Upper lobe of left lung (tissue), 6 donors: ENCODE measurements around the gene DPF3. TPM values are rescaled to one million over a fixed set of nuclear protein-coding genes. Genes with fewer than 3 reads are reported as not detected.

Experiments
- ATAC-seq, 2 donors: fragments of 200-7000 bp; cut with Tn5 transposase; one replicate each; pipeline ENCODE4 v1.9.1; 2022; ENCODE audit warnings: mild to moderate bottlenecking in 2 of 2, moderate library complexity in 2 of 2; ENCODE audit not compliant: low FRiP score in 2 of 2
- DNase-seq, 2 donors: peaks; one replicate each; pipeline ENCODE4 v3.0.0-alpha.2; 2019 to 2020
- H3K27ac ChIP-seq, 4 donors: fragments of 200-600 bp; sonication (generic); one replicate each; pipeline ENCODE4 v1.5.1; 2016 to 2019
- H3K27me3 ChIP-seq, 4 donors: fragments of 200-600 bp; sonication (generic); one replicate each; pipeline ENCODE4 v1.5.1; 2017 to 2019
- H3K36me3 ChIP-seq, 4 donors: fragments of 200-600 bp; sonication (generic); one replicate each; pipeline ENCODE4 v1.5.1; 2016 to 2019
- H3K4me1 ChIP-seq, 4 donors: fragments of 200-600 bp; sonication (generic); one replicate each; pipeline ENCODE4 v1.5.1; 2018 to 2019
- H3K4me3 ChIP-seq, 4 donors: fragments of 200-600 bp; sonication (generic); one replicate each; pipeline ENCODE4 v1.5.1; 2017 to 2019; ENCODE audit warnings: mild to moderate bottlenecking in 2 of 4, moderate library complexity in 1 of 4
- H3K9me3 ChIP-seq, 4 donors: fragments of 200-600 bp; sonication (generic); one replicate each; pipeline ENCODE4 v1.5.1; 2018 to 2019
- CTCF ChIP-seq, 6 experiments: fragments of 450-650 bp in 4 of 6; fragments of 200-600 bp in 2 of 6; sonication (generic) in 2 of 6; IDR thresholded peaks; one replicate each; pipeline ENCODE4 v1.5.1; 2016 to 2019; ENCODE audit warnings: antibody characterized with exemption in 6 of 6
- EP300 ChIP-seq, 4 donors: sonication (generic); formaldehyde crosslinking; IDR thresholded peaks; one replicate each; pipeline ENCODE4 v1.5.1; 2017; ENCODE audit warnings: antibody characterized with exemption in 4 of 4, control low read depth in 2 of 4
- POLR2A ChIP-seq, 4 donors: fragments of 450-650 bp; IDR thresholded peaks; one replicate each; pipeline ENCODE4 v1.5.1; 2016 to 2017; ENCODE audit warnings: antibody characterized with exemption in 4 of 4, mild to moderate bottlenecking in 2 of 4
- POLR2AphosphoS5 ChIP-seq, 2 donors: sonication (generic); formaldehyde crosslinking; IDR thresholded peaks; one replicate each; pipeline ENCODE4 v1.5.1; 2017; ENCODE audit warnings: antibody characterized with exemption in 2 of 2
- WGBS, 2 donors: methylation state at CpG; one replicate each; pipeline ENCODE4 v1.1.5; 2017 to 2018; 5-methylcytosine and 5-hydroxymethylcytosine counted together
- total RNA-seq, 6 donors: library from RNA; depleted of rRNA in 4 of 6; stranded (reverse); fragments of >200 nt in 4 of 6; gene quantifications; one replicate each; pipeline versions ENCODE4 v1.1.0 to v1.2.1, GENCODE V29; 2016 to 2021
- donor health status: DM: no; HTN: no; CAD: no; lungs with moderate emphysema.
- donor health status: DM: no; HTN: yes; CAD: no; lungs with severe emphysema.

DPF3 gene
- total RNA-seq, 6 donors from 2014 or later, result 0.30 to 1.3 (median 1.0) TPM

DNA sequence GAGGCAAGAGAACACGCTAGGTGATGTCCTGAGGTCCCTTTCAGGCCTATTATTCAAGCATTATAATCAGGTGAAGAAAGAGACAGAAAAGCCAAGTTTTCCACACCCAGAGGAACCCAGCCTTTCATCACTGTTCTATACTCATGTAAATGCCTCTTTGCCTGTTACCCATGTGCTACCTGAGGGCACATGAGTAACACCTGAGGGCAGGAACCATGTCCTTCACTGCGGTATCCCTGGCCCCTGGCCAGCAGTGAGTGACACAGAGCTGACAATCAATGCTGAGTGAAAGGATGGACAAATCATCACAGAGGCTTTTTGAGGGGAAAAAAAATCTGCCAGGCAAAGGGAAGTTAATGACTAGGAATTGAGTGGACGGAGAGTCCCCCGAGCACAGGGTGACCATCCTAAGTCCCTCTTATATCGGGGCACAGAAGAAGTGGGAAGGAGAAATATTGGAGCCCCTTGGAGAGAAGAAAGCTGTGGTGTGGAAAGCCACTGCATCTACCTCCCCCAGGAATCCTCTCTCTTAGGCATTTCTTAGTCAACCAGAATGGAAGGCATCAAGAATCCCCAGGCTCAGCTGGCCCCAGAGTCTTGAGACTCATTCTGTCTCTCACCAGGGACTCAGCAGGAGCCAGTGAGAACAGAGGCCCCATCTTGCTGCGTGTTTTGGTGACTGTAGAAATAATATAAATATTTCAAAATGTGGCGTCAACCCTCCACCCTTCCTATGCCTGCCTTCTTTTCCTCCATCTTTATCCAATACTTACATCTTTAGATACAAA lies 212.9 kb downstream of the DPF3 start:
- WGBS, 2 donors, result 85 to 92% methylated on average over 7 of the region's 7 CpGs
- no peak for TF ChIP-seq POLR2AphosphoS5 (IDR thresholded peaks at IDR 0.05)
- no peak for TF ChIP-seq CTCF (IDR thresholded peaks at IDR 0.05)
- no peak for TF ChIP-seq POLR2A (IDR thresholded peaks at IDR 0.05)
- no peak for TF ChIP-seq EP300 (IDR thresholded peaks at IDR 0.05)
- Histone ChIP-seq H3K27ac (no peak overlapping the region), H3K36me3 (no peaks in the 10 kb centered on the region), H3K4me1 (no peaks in the 10 kb centered on the region), H3K27me3 (no peaks in the 10 kb centered on the region), H3K9me3 (peaks cover 0 to 3% (median 0%) of the 10 kb centered on the region in 4 donors), H3K4me3 (no peak overlapping the region)
- ATAC-seq (no peak), DNase-seq (no peak)

- H3K4me3 ChIP-seq, result no peak overlapping the region
- 54 to 62% methylated on average over 27 of the region's 27 CpGs for WGBS, 2 donors
- TF ChIP-seq POLR2A (IDR thresholded peaks at IDR 0.05) (no peak), EP300 (IDR thresholded peaks at IDR 0.05) (no peak), CTCF (IDR thresholded peaks at IDR 0.05) (no peak), POLR2AphosphoS5 (IDR thresholded peaks at IDR 0.05) (no peak)
- H3K27ac ChIP-seq, result no peak overlapping the region
- H3K27me3 ChIP-seq, result no peaks in the 10 kb centered on the region
- DNase-seq (peak in 1 of 2 donors; percentile 37), ATAC-seq (peak in 1 of 2 donors; percentile 24)
- no peaks in the 10 kb centered on the region for H3K9me3 ChIP-seq
- no peaks in the 10 kb centered on the region for H3K36me3 ChIP-seq
- H3K4me1 ChIP-seq, result no peaks in the 10 kb centered on the region
These were observed 214.3 kb downstream of the DPF3 start for GRCh38 chr14:72679536-72680151.

DNA sequence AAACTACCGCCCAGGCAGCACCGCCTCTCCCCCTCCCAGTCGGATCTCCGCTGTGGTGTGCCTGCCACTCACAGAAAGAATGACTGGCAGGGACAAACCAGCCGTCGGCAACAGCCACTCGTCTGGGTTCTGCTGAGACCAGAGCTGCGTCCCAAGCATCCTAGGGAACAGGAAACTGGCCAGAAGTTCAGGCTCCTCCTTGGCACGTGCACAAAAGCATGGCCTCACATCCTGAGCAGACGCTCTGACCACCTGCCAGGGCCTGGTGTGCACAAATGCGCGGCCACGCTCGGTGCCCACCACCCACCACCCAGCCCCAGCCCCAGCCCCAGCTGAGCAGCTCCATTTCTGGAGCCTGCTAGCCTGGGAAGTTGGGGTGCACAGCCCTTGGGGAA lies 214.8 kb downstream of the DPF3 start:
- Histone ChIP-seq H3K4me3 (no peak overlapping the region), H3K27me3 (no peaks in the 10 kb centered on the region), H3K4me1 (no peaks in the 10 kb centered on the region), H3K36me3 (no peaks in the 10 kb centered on the region), H3K9me3 (no peaks in the 10 kb centered on the region), H3K27ac (no peak overlapping the region)
- TF ChIP-seq CTCF (IDR thresholded peaks at IDR 0.05), result no peak
- no peak for TF ChIP-seq POLR2AphosphoS5 (IDR thresholded peaks at IDR 0.05)
- DNase-seq (peak in 1 of 2 donors; percentile 29), ATAC-seq (no peak)
- WGBS, 2 donors, result 54 to 59% methylated on average over 7 to 14 of the region's 14 CpGs

- WGBS, 2 donors, result 92 to 98% methylated on average over 5 of the region's 5 CpGs
- Histone ChIP-seq H3K9me3 (no peaks in the 10 kb centered on the region), H3K36me3 (no peaks in the 10 kb centered on the region), H3K27ac (no peak overlapping the region), H3K27me3 (no peaks in the 10 kb centered on the region), H3K4me1 (no peaks in the 10 kb centered on the region), H3K4me3 (no peak overlapping the region)
- DNase-seq (no peak), ATAC-seq (no peak)
- no peak for TF ChIP-seq POLR2A (IDR thresholded peaks at IDR 0.05)
- TF ChIP-seq POLR2AphosphoS5 (IDR thresholded peaks at IDR 0.05), result no peak
These were observed 215.5 kb downstream of the DPF3 start for GRCh38 chr14:72678356-72678755.

- H3K36me3 ChIP-seq, result no peaks in the 10 kb centered on the region
- H3K27me3 ChIP-seq, result no peaks in the 10 kb centered on the region
- H3K4me1 ChIP-seq, result no peaks in the 10 kb centered on the region
- no peak overlapping the region for H3K4me3 ChIP-seq
- WGBS, 2 donors, result 83 to 88% methylated on average over 4 of the region's 4 CpGs
- no peak for DNase-seq
- no peak for ATAC-seq
- H3K27ac ChIP-seq, result no peak overlapping the region
- TF ChIP-seq CTCF (IDR thresholded peaks at IDR 0.05), result no peak
- no peak for TF ChIP-seq POLR2AphosphoS5 (IDR thresholded peaks at IDR 0.05)
- no peak for TF ChIP-seq EP300 (IDR thresholded peaks at IDR 0.05)
- TF ChIP-seq POLR2A (IDR thresholded peaks at IDR 0.05), result no peak
- H3K9me3 ChIP-seq, result no peaks in the 10 kb centered on the region
These were observed 216.2 kb downstream of the DPF3 start for GRCh38 chr14:72677664-72678063.
